Measurements from ENCODE around the gene ASPG. TPM values are rescaled to one million over a fixed set of nuclear protein-coding genes. Genes with fewer than 3 reads are reported as not detected.

Gene ASPG
- total RNA-seq, 2 donors from 2014 or later, result 0.14 to 0.35 TPM

DNA sequence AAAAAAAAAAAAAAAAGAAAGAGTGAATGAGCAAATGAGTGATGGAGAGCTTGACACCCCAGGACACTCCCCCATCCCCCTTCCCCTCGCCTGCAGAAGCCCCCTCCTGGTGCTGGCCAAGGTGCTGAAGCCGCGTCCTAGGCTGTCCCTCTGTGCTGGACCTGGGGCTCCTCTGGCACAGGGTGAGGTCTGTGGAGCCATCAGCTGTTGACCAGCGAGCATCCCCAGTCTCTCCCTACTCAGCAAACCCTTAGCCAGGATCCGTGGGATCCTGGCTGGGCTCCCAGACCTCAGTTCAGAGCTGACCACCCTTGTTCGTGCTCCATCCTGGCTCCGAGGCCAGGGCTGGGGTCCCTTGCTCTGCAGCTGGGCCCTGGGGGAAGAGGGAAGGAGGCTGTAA is 47.5 kb downstream of the ASPG start:
- TF ChIP-seq, protein P1, sequence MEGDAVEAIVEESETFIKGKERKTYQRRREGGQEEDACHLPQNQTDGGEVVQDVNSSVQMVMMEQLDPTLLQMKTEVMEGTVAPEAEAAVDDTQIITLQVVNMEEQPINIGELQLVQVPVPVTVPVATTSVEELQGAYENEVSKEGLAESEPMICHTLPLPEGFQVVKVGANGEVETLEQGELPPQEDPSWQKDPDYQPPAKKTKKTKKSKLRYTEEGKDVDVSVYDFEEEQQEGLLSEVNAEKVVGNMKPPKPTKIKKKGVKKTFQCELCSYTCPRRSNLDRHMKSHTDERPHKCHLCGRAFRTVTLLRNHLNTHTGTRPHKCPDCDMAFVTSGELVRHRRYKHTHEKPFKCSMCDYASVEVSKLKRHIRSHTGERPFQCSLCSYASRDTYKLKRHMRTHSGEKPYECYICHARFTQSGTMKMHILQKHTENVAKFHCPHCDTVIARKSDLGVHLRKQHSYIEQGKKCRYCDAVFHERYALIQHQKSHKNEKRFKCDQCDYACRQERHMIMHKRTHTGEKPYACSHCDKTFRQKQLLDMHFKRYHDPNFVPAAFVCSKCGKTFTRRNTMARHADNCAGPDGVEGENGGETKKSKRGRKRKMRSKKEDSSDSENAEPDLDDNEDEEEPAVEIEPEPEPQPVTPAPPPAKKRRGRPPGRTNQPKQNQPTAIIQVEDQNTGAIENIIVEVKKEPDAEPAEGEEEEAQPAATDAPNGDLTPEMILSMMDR (IDR thresholded peaks at IDR 0.05), result no peak
- Histone ChIP-seq H3K4me3 (no peak overlapping the region), H3K4me1 (ENCODE audit: control insufficient read depth in 1 of 2, low read depth in 2 of 2) (peaks cover 6 to 17% of the 10 kb centered on the region in 2 donors), H3K36me3 (no peaks in the 10 kb centered on the region), H3K27me3 (replicated peaks; ENCODE audit: insufficient read depth) (no peaks in the 10 kb centered on the region), H3K27ac (no peak overlapping the region), H3K9me3 (peaks cover 7% of the 10 kb centered on the region)
- ATAC-seq (ENCODE audit: insufficient number of reproducible peaks, low FRiP score, low read depth), result no peak
- DNase-seq (ENCODE audit: low spot score), result no peak

GRCh38 chr14:104133496-104133895 is 48.0 kb downstream of the ASPG start:
- peaks cover 8 to 22% of the 10 kb centered on the region in 2 donors for H3K4me1 ChIP-seq (ENCODE audit: control insufficient read depth in 1 of 2, low read depth in 2 of 2)
- ATAC-seq (ENCODE audit: insufficient number of reproducible peaks, low FRiP score, low read depth) (no peak), DNase-seq (ENCODE audit: low spot score) (no peak)
- H3K9me3 ChIP-seq, result peaks cover 7% of the 10 kb centered on the region
- H3K27ac ChIP-seq, result no peak overlapping the region
- no peaks in the 10 kb centered on the region for H3K36me3 ChIP-seq
- H3K4me3 ChIP-seq, result no peak overlapping the region
- TF ChIP-seq, protein P1 (IDR thresholded peaks at IDR 0.05), result no peak
- no peaks in the 10 kb centered on the region for H3K27me3 ChIP-seq (replicated peaks; ENCODE audit: insufficient read depth)

DNA sequence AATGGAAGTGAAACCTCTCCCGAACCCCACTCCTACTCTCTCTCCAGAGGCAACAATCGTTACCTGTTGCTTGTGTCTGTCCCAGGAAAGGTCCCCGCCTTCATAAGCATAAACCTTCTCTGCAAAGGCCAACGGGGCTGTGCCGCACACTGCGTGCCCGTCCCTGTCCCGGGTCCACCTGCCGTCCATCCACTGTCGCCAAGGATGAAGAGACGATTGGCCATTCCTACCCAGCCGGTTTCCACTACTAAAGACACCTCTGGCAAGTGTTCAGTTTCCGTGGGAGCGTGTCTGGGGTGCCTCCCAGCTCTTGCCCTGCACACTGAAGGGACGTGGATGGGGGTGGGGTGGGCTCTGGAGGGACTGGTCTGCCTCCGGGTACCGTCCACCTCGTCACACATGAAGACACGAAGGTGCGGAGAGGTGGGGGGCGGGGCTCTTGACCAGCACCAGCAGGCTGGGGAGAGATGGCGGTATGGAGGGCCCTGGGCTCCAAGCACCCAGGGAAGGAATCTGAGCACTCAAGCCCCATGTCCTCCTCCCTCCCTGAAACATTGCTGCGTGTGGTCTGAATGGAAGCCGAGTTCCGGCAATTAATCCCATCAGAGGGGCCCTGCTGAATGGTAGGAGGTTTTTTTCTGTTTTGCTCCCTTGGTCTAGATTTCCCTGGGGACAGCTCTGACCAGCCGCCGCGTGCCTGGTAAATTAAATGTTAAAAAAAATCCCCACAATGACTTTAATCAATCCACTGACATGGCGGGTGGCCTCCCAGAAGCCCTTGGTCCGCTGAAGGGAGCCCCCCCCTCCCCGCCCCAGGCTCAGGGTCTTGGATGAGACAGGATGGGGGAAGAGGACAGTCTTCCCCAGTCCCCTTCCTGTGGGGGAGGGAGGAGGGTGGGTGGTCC is 48.8 kb downstream of the ASPG start:
- Histone ChIP-seq H3K9me3 (peaks cover 7% of the 10 kb centered on the region), H3K36me3 (no peaks in the 10 kb centered on the region), H3K27ac (no peak overlapping the region), H3K27me3 (replicated peaks; ENCODE audit: insufficient read depth) (no peaks in the 10 kb centered on the region), H3K4me1 (ENCODE audit: control insufficient read depth in 1 of 2, low read depth in 2 of 2) (peaks cover 8 to 28% of the 10 kb centered on the region in 2 donors), H3K4me3 (no peak overlapping the region)
- ATAC-seq (ENCODE audit: insufficient number of reproducible peaks, low FRiP score, low read depth) (no peak), DNase-seq (ENCODE audit: low spot score) (no peak)
- TF ChIP-seq, protein P1 (IDR thresholded peaks at IDR 0.05), result no peak

- DNase-seq (ENCODE audit: low spot score) (no peak), ATAC-seq (ENCODE audit: insufficient number of reproducible peaks, low FRiP score, low read depth) (no peak)
- Histone ChIP-seq H3K4me1 (ENCODE audit: control insufficient read depth in 1 of 2, low read depth in 2 of 2) (peaks cover 8 to 28% of the 10 kb centered on the region in 2 donors), H3K36me3 (no peaks in the 10 kb centered on the region), H3K27ac (no peak overlapping the region), H3K4me3 (no peak overlapping the region), H3K9me3 (peaks cover 4% of the 10 kb centered on the region), H3K27me3 (replicated peaks; ENCODE audit: insufficient read depth) (no peaks in the 10 kb centered on the region)
- TF ChIP-seq, protein P1 (IDR thresholded peaks at IDR 0.05), result no peak
Observed at GRCh38 chr14:104135121-104135903, 49.8 kb downstream of the ASPG start.

DNA sequence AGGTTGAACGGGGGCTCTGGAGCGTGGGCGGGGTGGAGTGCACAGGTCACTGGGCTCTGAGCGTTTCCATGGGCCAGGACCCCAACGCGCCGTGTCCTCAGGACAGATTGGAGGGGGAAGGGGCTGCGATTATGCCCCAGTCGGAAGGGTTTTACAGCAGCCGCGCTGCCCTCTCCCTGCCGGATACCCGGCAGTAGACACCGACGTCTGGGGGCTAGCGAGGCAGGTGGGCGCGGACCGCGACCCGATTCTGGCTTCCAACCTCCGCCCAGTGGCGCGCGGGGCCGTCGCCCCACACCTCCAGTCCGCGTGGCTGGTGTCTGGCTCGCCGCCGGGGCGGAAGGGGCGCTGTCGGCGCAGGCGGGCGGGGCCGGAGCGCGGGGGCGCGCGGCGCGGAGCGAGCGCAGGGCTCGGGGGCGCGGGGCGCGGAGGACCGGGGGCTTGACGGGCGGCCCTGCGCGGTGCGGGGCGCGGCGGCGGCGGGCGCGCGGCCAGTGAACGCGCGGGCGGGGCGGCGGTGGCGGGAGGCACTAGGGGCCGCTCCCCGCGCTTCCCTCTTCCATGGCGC is 50.5 kb downstream of the ASPG start:
- DNase-seq (ENCODE audit: low spot score), result no peak
- Histone ChIP-seq H3K4me3 (no peak overlapping the region), H3K9me3 (no peaks in the 10 kb centered on the region), H3K27ac (no peak overlapping the region), H3K36me3 (no peaks in the 10 kb centered on the region), H3K27me3 (replicated peaks; ENCODE audit: insufficient read depth) (no peaks in the 10 kb centered on the region), H3K4me1 (ENCODE audit: control insufficient read depth in 1 of 2, low read depth in 2 of 2) (peaks cover 8 to 28% of the 10 kb centered on the region in 2 donors)
- TF ChIP-seq, protein P1 (IDR thresholded peaks at IDR 0.05), result no peak
- no peak for ATAC-seq (ENCODE audit: insufficient number of reproducible peaks, low FRiP score, low read depth)

Data from thoracic aorta (tissue), 2 donors.